Type B pancreatic cell (in vitro differentiated cells): ENCODE results near the gene TMEM181. TPM values are rescaled to one million over a fixed set of nuclear protein-coding genes. Genes with fewer than 3 reads are reported as not detected.
"Not testable (repeated sequence)": the region's sequence is repeated elsewhere in the genome, so short reads cannot be mapped to it uniquely, and the experiment has no call there.

ENCODE experiments used
- DNase-seq: peaks from one replicate; pipeline ENCODE4 v3.0.0; 2021; ENCODE audit warnings: mixed read lengths; ENCODE audit not compliant: unreplicated experiment; ENCODE audit errors: extremely low spot score
- H3K27ac Mint-ChIP-seq: 2 replicates; pipeline ENCODE4 v1.8.0; 2021; ENCODE audit warnings: mild to moderate bottlenecking, mixed read lengths
- H3K27me3 Mint-ChIP-seq: 2 replicates; pipeline ENCODE4 v1.8.0; 2021; ENCODE audit warnings: mixed read lengths
- H3K36me3 Mint-ChIP-seq: 2 replicates; pipeline ENCODE4 v1.8.0; 2021; ENCODE audit warnings: mixed read lengths
- H3K4me1 Mint-ChIP-seq: one replicate; pipeline ENCODE4 v1.8.0; 2021; ENCODE audit warnings: mixed read lengths; ENCODE audit not compliant: unreplicated experiment
- H3K4me3 Mint-ChIP-seq: 2 replicates; pipeline ENCODE4 v1.8.0; 2021; ENCODE audit warnings: mild to moderate bottlenecking, mixed read lengths
- H3K9me3 Mint-ChIP-seq: 2 replicates; pipeline ENCODE4 v1.8.0; 2021; ENCODE audit warnings: mixed read lengths
- CTCF ChIP-seq: fragments of 200-600 bp; sonication (generic); conservative IDR thresholded peaks from 2 replicates; pipeline ENCODE4 v1.5.0; 2021; ENCODE audit warnings: antibody characterized with exemption, mild to moderate bottlenecking
- total RNA-seq: library from RNA; stranded (reverse); gene quantifications from 2 replicates; pipeline ENCODE4 v1.2.1, GENCODE V29; 2021; ENCODE audit warnings: low replicate concordance

Gene TMEM181
- total RNA-seq, 1 donor from 2014 or later: 26.3 TPM

DNA sequence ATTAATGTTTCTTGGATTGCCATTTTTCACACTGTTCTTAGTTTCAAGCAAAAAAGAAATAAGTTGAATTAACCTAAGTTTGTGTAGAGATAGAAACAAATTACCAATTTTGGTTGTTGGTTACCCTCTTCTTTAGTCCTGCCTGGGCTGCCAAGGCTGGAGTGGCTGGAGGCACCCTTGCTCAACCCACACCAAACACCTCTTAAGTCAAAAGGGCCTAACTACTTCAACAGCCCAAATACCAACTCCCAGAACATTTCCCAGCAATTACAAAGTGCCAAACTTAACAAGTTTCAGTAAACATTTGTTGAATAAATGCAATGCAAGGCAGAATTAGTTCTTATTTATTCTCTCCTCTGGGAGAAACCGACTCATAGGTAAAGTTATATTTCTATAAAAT, 38.1 kb upstream of the TMEM181 start:
- no peak overlapping the region for H3K4me3 Mint-ChIP-seq
- DNase-seq: no peak

GRCh38 chr6:158522616-158523015, 37.3 kb upstream of the TMEM181 start:
- peaks cover 7% of the 10 kb centered on the region for H3K27me3 Mint-ChIP-seq
- H3K4me3 Mint-ChIP-seq: no peak overlapping the region
- peaks cover 14% of the 10 kb centered on the region for H3K9me3 Mint-ChIP-seq
- H3K27ac Mint-ChIP-seq: no peak overlapping the region
- H3K36me3 Mint-ChIP-seq: no peaks in the 10 kb centered on the region
- no peak for DNase-seq
- TF ChIP-seq CTCF: no peak
- peaks cover 9% of the 10 kb centered on the region for H3K4me1 Mint-ChIP-seq

More for the DNA sequence above, 38.1 kb upstream of the TMEM181 start:
- Mint-ChIP-seq H3K9me3 (peaks cover 10% of the 10 kb centered on the region), H3K4me1 (peaks cover 11% of the 10 kb centered on the region), H3K36me3 (no peaks in the 10 kb centered on the region), H3K27ac (no peak overlapping the region), H3K27me3 (peaks cover 9% of the 10 kb centered on the region)
- no peak for TF ChIP-seq CTCF

DNA sequence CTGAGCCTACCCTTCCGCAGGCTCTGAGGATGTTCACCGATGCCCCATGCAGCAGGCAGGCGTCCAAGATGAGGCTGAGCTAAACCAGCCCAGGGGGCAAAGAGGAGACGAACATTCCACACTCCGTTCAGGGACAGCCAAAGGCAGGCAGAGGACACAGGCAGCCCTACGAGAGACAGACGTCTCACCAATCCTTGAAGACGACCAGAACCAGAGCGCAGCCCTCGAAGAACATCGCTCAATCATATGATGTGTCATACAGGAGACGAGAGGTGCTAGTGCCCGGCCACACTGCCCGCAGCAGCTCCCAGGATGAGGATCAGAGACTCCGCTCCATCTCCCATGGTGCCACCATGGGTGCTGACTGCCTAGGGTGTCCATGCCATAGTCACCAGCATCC, 35.6 kb upstream of the TMEM181 start:
- Mint-ChIP-seq H3K4me3 (no peak overlapping the region), H3K4me1 (no peaks in the 10 kb centered on the region), H3K27ac (no peak overlapping the region), H3K9me3 (peaks cover 14% of the 10 kb centered on the region), H3K27me3 (no peaks in the 10 kb centered on the region), H3K36me3 (no peaks in the 10 kb centered on the region)
- TF ChIP-seq CTCF: no peak
- DNase-seq: no peak

- H3K27me3 Mint-ChIP-seq, DNase-seq, H3K4me1 Mint-ChIP-seq, H3K27ac Mint-ChIP-seq, H3K4me3 Mint-ChIP-seq, H3K36me3 Mint-ChIP-seq: not testable (repeated sequence)
- H3K9me3 Mint-ChIP-seq: peaks cover 14% of the 10 kb centered on the region
Measured at GRCh38 chr6:158527858-158528257, 32.0 kb upstream of the TMEM181 start.

DNA sequence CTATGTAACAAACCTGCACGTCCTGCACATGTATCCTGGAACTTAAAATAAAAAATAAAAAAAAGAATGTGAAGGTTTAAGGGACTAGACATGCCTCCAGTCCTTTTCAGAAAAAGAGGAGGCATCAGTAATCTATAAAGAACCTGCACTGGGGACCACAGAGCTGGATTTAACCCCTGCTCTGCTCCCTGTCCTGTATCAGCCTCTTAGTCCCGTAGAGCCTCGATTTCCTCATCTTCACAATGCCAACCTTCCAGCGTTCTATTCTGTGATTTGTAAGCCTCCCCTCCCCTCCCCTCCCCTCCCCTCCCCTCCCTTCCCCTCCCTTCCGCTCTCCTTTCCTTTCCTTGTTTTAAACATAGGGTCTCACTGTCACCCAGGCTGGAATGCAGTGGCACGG, 31.1 kb upstream of the TMEM181 start:
- no peak overlapping the region for H3K4me3 Mint-ChIP-seq
- no peak for TF ChIP-seq CTCF
- peaks cover 14% of the 10 kb centered on the region for H3K9me3 Mint-ChIP-seq
- no peak overlapping the region for H3K27ac Mint-ChIP-seq
- H3K27me3 Mint-ChIP-seq: peaks cover 10% of the 10 kb centered on the region
- no peaks in the 10 kb centered on the region for H3K4me1 Mint-ChIP-seq
- H3K36me3 Mint-ChIP-seq: no peaks in the 10 kb centered on the region
- no peak for DNase-seq

GRCh38 chr6:158529629-158530028, 30.3 kb upstream of the TMEM181 start:
- Mint-ChIP-seq H3K27ac (no peak overlapping the region), H3K4me3 (no peak overlapping the region), H3K9me3 (peaks cover 14% of the 10 kb centered on the region), H3K4me1 (no peaks in the 10 kb centered on the region), H3K36me3 (no peaks in the 10 kb centered on the region), H3K27me3 (peaks cover 10% of the 10 kb centered on the region)
- no peak for TF ChIP-seq CTCF
- peak; percentile 40 for DNase-seq
